ENCODE measurements around the gene TRMT112. TPM values are rescaled to one million over a fixed set of nuclear protein-coding genes. Genes with fewer than 3 reads are reported as not detected.

Gene TRMT112
- total and polyA plus RNA-seq, 8 donors: 50.8 to 337 (median 160) TPM

- Histone ChIP-seq H3K27me3 (no peaks in the 10 kb centered on the region), H3K4me3 (peak overlapping the region in 2 of 4 donors; percentile 43 to 47), H3K27ac (peak overlapping the region in 3 of 5 donors; percentile 18 to 82 (median 65)), H3K4me1 (peaks cover 13 to 55% (median 31%) of the 10 kb centered on the region in 4 donors), H3K36me3 (peaks cover 0 to 6% (median 0%) of the 10 kb centered on the region in 4 donors), H3K9me3 (no peaks in the 10 kb centered on the region)
- no peak for DNase-seq
- TF ChIP-seq POLR2AphosphoS5 (IDR thresholded peaks at IDR 0.05): no peak
- TF ChIP-seq POLR2A (IDR thresholded peaks at IDR 0.05): no peak
- TF ChIP-seq, protein P1, sequence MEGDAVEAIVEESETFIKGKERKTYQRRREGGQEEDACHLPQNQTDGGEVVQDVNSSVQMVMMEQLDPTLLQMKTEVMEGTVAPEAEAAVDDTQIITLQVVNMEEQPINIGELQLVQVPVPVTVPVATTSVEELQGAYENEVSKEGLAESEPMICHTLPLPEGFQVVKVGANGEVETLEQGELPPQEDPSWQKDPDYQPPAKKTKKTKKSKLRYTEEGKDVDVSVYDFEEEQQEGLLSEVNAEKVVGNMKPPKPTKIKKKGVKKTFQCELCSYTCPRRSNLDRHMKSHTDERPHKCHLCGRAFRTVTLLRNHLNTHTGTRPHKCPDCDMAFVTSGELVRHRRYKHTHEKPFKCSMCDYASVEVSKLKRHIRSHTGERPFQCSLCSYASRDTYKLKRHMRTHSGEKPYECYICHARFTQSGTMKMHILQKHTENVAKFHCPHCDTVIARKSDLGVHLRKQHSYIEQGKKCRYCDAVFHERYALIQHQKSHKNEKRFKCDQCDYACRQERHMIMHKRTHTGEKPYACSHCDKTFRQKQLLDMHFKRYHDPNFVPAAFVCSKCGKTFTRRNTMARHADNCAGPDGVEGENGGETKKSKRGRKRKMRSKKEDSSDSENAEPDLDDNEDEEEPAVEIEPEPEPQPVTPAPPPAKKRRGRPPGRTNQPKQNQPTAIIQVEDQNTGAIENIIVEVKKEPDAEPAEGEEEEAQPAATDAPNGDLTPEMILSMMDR (IDR thresholded peaks at IDR 0.05): no peak
- no peak for TF ChIP-seq EP300 (IDR thresholded peaks at IDR 0.05)
- whole genome bisulfite sequencing, 5 donors: 57 to 71% (median 63%) methylated on average over 4 of the region's 4 CpGs
- intact Hi-C loops (cut with DNase I; ENCODE audit: low total_unique reads): no loop called here
Measured at GRCh38 chr11:64339286-64339685, 21.9 kb upstream of the TRMT112 start.

- Histone ChIP-seq H3K27ac (peak overlapping the region in 2 of 5 donors; percentile 18 to 65), H3K4me1 (peaks cover 13 to 54% (median 29%) of the 10 kb centered on the region in 4 donors), H3K36me3 (peaks cover 0 to under 1% (median 0%) of the 10 kb centered on the region in 4 donors), H3K4me3 (no peak overlapping the region), H3K27me3 (no peaks in the 10 kb centered on the region), H3K9me3 (no peaks in the 10 kb centered on the region)
- intact Hi-C loops (cut with DNase I; ENCODE audit: low total_unique reads): no loop called here
- DNase-seq: no peak
- no peak for TF ChIP-seq POLR2AphosphoS5 (IDR thresholded peaks at IDR 0.05)
- TF ChIP-seq EP300 (IDR thresholded peaks at IDR 0.05): no peak
- no peak for TF ChIP-seq POLR2A (IDR thresholded peaks at IDR 0.05)
- TF ChIP-seq, protein P1 (IDR thresholded peaks at IDR 0.05): no peak
- WGBS, 5 donors: 79 to 91% (median 88%) methylated on average over 7 to 8 of the region's 8 CpGs
Measured at GRCh38 chr11:64338716-64339115, 21.4 kb upstream of the TRMT112 start.

DNA sequence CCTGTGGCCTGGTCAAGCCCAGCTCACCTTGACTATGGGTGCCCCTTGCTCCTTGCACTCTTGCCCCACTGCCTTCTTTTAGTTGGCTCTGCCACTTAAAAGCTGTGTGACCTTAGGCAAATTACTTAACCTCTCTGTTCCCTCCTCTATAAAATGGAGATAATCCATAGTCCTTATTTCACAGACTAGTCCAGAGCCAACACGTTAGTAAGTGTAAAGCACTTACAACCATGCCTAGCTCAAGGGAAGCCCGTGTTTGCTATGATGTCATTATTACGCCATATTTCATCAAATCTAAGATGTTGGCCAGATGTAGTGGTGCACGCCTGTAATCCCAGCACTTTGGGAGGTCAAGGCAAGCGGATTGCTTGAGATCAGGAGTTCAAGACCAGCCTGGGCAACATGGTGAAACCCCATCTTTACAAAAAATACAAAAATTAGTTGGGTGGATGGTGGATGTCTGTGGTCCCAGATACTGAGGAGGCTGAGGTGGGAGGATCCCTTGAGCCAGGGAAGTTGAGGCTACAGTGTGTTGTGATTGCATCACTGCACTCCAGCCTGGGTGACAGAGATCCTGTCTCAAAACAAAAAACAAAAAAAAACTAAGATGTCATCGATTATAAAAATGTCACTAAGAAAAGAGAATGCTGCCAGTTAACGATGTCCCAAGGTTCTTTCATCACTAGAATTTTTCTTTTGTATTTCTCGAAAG lies 20.3 kb upstream of the TRMT112 start:
- no peaks in the 10 kb centered on the region for H3K27me3 ChIP-seq
- no peaks in the 10 kb centered on the region for H3K9me3 ChIP-seq

More for the DNA sequence above, 20.3 kb upstream of the TRMT112 start:
- H3K4me3 ChIP-seq: no peak overlapping the region
- DNase-seq: no peak
- 71 to 85% (median 77%) methylated on average over 8 of the region's 8 CpGs for WGBS, 5 donors
- peaks cover 7 to 44% (median 20%) of the 10 kb centered on the region in 4 donors for H3K4me1 ChIP-seq
- H3K36me3 ChIP-seq: no peaks in the 10 kb centered on the region
- TF ChIP-seq POLR2A (IDR thresholded peaks at IDR 0.05) (no peak), EP300 (IDR thresholded peaks at IDR 0.05) (no peak), POLR2AphosphoS5 (IDR thresholded peaks at IDR 0.05) (no peak)
- TF ChIP-seq, protein P1 (IDR thresholded peaks at IDR 0.05): no peak
- intact Hi-C loops (cut with DNase I; ENCODE audit: low total_unique reads): no loop called here
- no peak overlapping the region for H3K27ac ChIP-seq

Measured in stomach (tissue), 9 donors.